ENCODE results near the gene TMEM179.

DNA sequence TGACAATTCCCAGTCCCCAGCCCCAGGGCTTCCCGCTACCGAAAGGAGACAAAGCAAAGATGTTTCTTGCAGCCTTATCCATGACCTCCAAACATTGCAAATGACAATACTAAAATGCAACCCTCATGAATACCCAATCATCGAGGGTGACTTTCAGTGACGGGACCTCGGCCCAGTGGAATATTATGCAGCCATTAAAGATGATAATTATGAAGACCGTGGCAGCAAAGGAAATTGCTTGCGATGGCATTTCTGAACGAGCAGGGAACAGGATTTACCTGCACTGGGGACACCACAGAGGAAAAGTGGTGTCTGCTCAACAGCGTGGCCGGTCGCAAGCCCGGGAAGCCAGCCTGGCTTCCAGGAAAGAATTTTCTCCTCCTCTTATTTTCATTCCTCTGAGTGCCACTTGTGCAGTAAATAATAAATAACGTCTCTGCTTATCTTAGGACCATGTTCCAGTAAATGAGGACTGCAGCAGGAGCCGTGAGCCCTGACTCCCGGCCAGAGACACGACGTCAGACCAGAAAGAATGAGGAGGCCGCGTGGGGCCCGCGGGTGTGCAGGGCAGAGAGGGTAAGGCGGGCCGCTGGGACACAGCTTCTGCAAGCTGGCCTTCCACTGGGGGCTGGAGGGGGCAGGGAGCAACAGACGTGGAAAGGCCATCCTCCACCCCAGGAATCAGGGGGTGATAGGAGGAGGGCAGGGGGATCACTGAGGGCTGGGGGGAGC, 18.4 kb downstream of the TMEM179 start:
- TF ChIP-seq, protein P1, sequence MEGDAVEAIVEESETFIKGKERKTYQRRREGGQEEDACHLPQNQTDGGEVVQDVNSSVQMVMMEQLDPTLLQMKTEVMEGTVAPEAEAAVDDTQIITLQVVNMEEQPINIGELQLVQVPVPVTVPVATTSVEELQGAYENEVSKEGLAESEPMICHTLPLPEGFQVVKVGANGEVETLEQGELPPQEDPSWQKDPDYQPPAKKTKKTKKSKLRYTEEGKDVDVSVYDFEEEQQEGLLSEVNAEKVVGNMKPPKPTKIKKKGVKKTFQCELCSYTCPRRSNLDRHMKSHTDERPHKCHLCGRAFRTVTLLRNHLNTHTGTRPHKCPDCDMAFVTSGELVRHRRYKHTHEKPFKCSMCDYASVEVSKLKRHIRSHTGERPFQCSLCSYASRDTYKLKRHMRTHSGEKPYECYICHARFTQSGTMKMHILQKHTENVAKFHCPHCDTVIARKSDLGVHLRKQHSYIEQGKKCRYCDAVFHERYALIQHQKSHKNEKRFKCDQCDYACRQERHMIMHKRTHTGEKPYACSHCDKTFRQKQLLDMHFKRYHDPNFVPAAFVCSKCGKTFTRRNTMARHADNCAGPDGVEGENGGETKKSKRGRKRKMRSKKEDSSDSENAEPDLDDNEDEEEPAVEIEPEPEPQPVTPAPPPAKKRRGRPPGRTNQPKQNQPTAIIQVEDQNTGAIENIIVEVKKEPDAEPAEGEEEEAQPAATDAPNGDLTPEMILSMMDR (IDR thresholded peaks at IDR 0.05), result no peak
- TF ChIP-seq POLR2A (IDR thresholded peaks at IDR 0.05), result no peak
